Body of pancreas (tissue), 4 donors: Measurements from ENCODE around the gene SPAG9.

ENCODE experiments used
- POLR2A ChIP-seq, 3 donors: fragments of 450-650 bp; IDR thresholded peaks; one replicate each; pipeline ENCODE4 v1.6.1; 2016; ENCODE audit warnings: antibody characterized with exemption in 3 of 3, mild to moderate bottlenecking in 2 of 3
- TF ChIP-seq, protein P1 (sequence below), 7 experiments: fragments of 450-650 bp in 4 of 7; fragments of 200-600 bp in 3 of 7; sonication (generic) in 3 of 7; IDR thresholded peaks; one replicate each; pipeline ENCODE4 v1.5.1; 2016 to 2019; ENCODE audit warnings: antibody characterized with exemption in 7 of 7

GRCh38 chr17:51165680-51166197, 45.1 kb upstream of the SPAG9 start:
- TF ChIP-seq, protein P1, sequence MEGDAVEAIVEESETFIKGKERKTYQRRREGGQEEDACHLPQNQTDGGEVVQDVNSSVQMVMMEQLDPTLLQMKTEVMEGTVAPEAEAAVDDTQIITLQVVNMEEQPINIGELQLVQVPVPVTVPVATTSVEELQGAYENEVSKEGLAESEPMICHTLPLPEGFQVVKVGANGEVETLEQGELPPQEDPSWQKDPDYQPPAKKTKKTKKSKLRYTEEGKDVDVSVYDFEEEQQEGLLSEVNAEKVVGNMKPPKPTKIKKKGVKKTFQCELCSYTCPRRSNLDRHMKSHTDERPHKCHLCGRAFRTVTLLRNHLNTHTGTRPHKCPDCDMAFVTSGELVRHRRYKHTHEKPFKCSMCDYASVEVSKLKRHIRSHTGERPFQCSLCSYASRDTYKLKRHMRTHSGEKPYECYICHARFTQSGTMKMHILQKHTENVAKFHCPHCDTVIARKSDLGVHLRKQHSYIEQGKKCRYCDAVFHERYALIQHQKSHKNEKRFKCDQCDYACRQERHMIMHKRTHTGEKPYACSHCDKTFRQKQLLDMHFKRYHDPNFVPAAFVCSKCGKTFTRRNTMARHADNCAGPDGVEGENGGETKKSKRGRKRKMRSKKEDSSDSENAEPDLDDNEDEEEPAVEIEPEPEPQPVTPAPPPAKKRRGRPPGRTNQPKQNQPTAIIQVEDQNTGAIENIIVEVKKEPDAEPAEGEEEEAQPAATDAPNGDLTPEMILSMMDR (IDR thresholded peaks at IDR 0.05), result no peak
- TF ChIP-seq POLR2A (IDR thresholded peaks at IDR 0.05), result peak in 2 of 3 donors; percentile 94 to 96
